Osteocyte (in vitro differentiated cells): ENCODE results near the gene CLASP1. TPM values are rescaled to one million over a fixed set of nuclear protein-coding genes. Genes with fewer than 3 reads are reported as not detected.
"Not testable (repeated sequence)": the region's sequence is repeated elsewhere in the genome, so short reads cannot be mapped to it uniquely, and the experiment has no call there.

Experiments used
- DNase-seq: peaks from one replicate; pipeline ENCODE4 v3.0.0; 2021; ENCODE audit warnings: mixed read lengths; ENCODE audit not compliant: unreplicated experiment; ENCODE audit errors: extremely low spot score
- H3K27ac Mint-ChIP-seq: one replicate; pipeline ENCODE4 v1.8.0; 2021; ENCODE audit warnings: mild to moderate bottlenecking, mixed read lengths; ENCODE audit not compliant: unreplicated experiment
- H3K27me3 Mint-ChIP-seq: one replicate; pipeline ENCODE4 v1.8.0; 2021; ENCODE audit warnings: mixed read lengths; ENCODE audit not compliant: unreplicated experiment
- H3K36me3 Mint-ChIP-seq: one replicate; pipeline ENCODE4 v1.8.0; 2021; ENCODE audit warnings: mixed read lengths; ENCODE audit not compliant: unreplicated experiment
- H3K4me1 Mint-ChIP-seq: one replicate; pipeline ENCODE4 v1.8.0; 2021; ENCODE audit warnings: mixed read lengths; ENCODE audit not compliant: unreplicated experiment
- H3K4me3 Mint-ChIP-seq: one replicate; pipeline ENCODE4 v1.8.0; 2021; ENCODE audit warnings: mild to moderate bottlenecking, moderate library complexity, mixed read lengths; ENCODE audit not compliant: unreplicated experiment
- H3K9me3 Mint-ChIP-seq: one replicate; pipeline ENCODE4 v1.8.0; 2021; ENCODE audit warnings: mixed read lengths; ENCODE audit not compliant: unreplicated experiment
- total RNA-seq: library from RNA; stranded (reverse); gene quantifications from 2 replicates; pipeline ENCODE4 v1.2.1, GENCODE V29; 2021
- TF ChIP-seq, protein P1 (sequence below): fragments of 200-600 bp; sonication (generic); IDR thresholded peaks from 2 replicates; pipeline ENCODE4 v1.5.0; 2021; ENCODE audit warnings: antibody characterized with exemption, mild to moderate bottlenecking, moderate library complexity

CLASP1 gene
- total RNA-seq, 1 donor from 2014 or later: 59.9 TPM

DNA sequence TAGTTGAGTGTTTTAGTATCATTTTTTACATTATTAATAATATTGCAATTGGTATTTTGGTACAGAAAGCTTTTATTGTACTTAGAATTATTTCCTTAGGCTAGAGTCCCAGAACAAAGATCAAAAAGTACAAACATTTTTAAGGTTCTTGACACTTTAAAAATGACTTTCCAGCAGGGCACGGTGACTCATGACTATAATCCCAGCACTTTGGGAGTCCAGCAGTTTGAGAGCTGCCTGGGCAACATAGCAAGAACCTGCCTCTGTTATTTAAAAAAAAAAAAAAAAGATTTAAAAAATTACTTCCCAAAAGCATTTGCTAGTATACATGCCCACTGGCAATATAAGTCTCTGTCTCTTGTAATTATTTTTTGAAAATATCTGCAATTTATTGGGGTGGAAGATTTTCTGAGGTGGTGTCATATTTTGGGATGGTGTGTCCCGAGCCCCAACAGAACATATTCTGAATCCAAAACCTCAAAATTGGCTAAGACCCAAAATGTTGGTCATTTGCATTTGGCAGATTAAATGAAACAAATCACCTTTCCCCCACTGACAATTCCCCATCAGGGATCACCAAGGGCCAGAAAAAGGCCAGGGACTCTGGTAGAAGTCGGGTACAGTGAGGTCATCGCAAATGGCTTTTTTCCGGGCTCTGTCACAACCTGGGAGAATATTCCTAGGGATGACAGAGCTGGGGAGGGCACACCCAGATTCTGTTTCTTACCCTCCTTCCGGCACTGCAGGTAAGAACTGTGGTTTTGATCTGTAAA is 45.3 kb upstream of the CLASP1 start:
- Mint-ChIP-seq H3K4me3 (no peak overlapping the region), H3K36me3 (no peaks in the 10 kb centered on the region), H3K9me3 (no peaks in the 10 kb centered on the region), H3K27ac (no peak overlapping the region), H3K27me3 (no peaks in the 10 kb centered on the region), H3K4me1 (peaks cover 13% of the 10 kb centered on the region)
- TF ChIP-seq, protein P1, sequence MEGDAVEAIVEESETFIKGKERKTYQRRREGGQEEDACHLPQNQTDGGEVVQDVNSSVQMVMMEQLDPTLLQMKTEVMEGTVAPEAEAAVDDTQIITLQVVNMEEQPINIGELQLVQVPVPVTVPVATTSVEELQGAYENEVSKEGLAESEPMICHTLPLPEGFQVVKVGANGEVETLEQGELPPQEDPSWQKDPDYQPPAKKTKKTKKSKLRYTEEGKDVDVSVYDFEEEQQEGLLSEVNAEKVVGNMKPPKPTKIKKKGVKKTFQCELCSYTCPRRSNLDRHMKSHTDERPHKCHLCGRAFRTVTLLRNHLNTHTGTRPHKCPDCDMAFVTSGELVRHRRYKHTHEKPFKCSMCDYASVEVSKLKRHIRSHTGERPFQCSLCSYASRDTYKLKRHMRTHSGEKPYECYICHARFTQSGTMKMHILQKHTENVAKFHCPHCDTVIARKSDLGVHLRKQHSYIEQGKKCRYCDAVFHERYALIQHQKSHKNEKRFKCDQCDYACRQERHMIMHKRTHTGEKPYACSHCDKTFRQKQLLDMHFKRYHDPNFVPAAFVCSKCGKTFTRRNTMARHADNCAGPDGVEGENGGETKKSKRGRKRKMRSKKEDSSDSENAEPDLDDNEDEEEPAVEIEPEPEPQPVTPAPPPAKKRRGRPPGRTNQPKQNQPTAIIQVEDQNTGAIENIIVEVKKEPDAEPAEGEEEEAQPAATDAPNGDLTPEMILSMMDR: no peak
- peak; percentile 42 for DNase-seq

DNA sequence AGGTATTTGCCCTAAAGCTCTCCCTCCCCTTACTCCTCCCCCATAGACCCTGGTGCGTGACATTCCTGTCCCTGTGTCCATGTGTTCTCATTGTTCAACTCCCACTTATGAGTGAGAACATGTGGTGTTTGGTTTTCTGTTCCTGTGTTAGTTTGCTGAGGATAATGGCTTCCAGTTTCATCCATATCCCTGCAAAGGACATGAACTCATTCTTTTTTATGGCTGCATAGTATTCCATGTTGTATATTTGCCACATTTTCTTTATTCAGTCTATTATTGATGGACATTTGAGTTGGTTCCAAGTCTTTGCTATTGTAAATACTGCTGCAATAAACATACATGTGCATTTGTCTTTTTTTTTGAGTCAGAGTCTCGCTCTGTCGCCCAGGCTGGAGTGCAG is 41.3 kb upstream of the CLASP1 start:
- not testable (repeated sequence) for H3K4me1 Mint-ChIP-seq, H3K27me3 Mint-ChIP-seq, H3K4me3 Mint-ChIP-seq, DNase-seq, H3K27ac Mint-ChIP-seq, H3K9me3 Mint-ChIP-seq, H3K36me3 Mint-ChIP-seq

DNA sequence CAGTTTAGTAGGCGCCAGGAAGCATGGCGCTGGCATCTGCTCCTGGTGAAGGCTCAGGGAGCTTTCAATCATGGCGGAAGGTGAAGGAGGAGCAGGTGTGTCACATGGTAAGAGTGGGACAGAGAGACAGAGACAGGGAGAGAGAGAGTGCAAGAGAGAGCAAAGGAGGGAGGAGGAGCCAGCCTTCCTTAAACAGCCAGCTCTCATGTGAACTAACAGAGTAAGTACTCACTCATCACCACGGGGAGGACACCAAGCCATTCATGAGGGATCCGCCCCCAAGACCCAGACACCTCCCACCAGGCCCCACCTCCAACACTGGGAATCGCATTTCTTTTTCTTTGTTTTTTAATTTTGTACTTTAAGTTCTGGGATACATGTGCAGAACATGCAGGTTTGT is 40.8 kb upstream of the CLASP1 start:
- H3K9me3 Mint-ChIP-seq: peaks cover 4% of the 10 kb centered on the region
- peaks cover 2% of the 10 kb centered on the region for H3K27me3 Mint-ChIP-seq
- H3K4me1 Mint-ChIP-seq: peaks cover 8% of the 10 kb centered on the region
- H3K36me3 Mint-ChIP-seq: no peaks in the 10 kb centered on the region
- H3K4me3 Mint-ChIP-seq: no peak overlapping the region
- TF ChIP-seq, protein P1: no peak
- H3K27ac Mint-ChIP-seq: no peak overlapping the region
- DNase-seq: peak; percentile 48

DNA sequence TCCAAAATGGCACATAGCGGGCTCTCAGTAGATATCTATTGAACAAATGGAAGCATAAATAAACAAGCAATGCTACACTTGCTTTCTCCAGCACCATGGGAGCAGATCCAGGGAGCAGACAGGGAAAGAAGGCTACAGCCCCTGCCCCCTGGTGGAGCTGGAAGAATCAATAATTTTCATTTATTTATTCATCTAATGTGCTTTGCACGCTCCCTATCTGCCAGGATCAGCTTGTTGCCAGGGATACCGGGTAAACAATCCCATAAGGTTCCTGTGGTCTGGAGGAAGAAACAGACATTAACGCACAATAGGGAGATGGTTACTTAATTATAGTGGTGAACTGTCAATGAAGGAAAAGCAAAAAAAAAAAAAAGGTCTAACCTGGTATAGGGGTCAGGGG is 40.1 kb upstream of the CLASP1 start:
- Mint-ChIP-seq H3K27me3 (peaks cover 2% of the 10 kb centered on the region), H3K9me3 (peaks cover 4% of the 10 kb centered on the region), H3K36me3 (no peaks in the 10 kb centered on the region), H3K27ac (peak overlapping the region; percentile 16), H3K4me1 (peaks cover 2% of the 10 kb centered on the region), H3K4me3 (no peak overlapping the region)
- TF ChIP-seq, protein P1: peak; percentile 47
- no peak for DNase-seq

DNA sequence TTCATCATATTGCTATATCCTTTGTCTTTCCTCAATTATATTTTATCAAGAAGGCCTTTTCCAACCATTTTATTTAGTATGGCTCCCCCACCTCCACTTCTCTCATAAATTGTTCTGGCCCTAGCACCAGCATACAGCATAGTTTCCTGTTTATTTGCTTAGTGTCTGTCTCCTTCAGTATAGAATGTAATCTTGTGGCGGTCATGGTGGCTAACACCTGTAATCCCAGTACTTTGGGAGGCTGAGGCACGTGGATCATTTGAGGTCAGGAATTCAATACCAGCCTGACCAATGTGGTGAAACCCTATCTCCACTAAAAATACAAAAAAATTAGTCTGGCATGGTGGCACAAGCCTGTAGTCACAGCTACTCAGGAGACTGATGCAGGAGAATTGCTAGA is 39.6 kb upstream of the CLASP1 start:
- peaks cover 4% of the 10 kb centered on the region for H3K9me3 Mint-ChIP-seq
- no peaks in the 10 kb centered on the region for H3K4me1 Mint-ChIP-seq
- TF ChIP-seq, protein P1: no peak
- H3K4me3 Mint-ChIP-seq: no peak overlapping the region
- DNase-seq: no peak
- H3K27me3 Mint-ChIP-seq: peaks cover 2% of the 10 kb centered on the region
- no peaks in the 10 kb centered on the region for H3K36me3 Mint-ChIP-seq
- H3K27ac Mint-ChIP-seq: no peak overlapping the region
